K562 (cell line): ENCODE data around the gene NFYC. TPM values are rescaled to one million over a fixed set of nuclear protein-coding genes. Genes with fewer than 3 reads are reported as not detected.

Experiments used
- ATAC-seq: fragments of 200-7000 bp; cut with Tn5 transposase; 3 replicates; pipeline ENCODE4 v1.9.1; 2020; ENCODE audit warnings: moderate library complexity
- BruUV-seq: library from RNA; stranded (reverse); fragments of 400-500 nt; replicated peaks from 2 replicates; lab custom pipeline; 2021; lab: Mats Ljungman, UMichigan
- CTCF ChIA-PET: fragments of 300-600 bp; formaldehyde crosslinking; extraction: SDS; loops from one replicate; lab custom pipeline; 2021; ENCODE audit warnings: low intra/inter-chr PET ratio; lab: Yijun Ruan, JAX
- POLR2A ChIA-PET: fragments of 300-600, 350-650 bp; sonication (Branson Sonifier 250); formaldehyde crosslinking; extraction: SDS; loops from one replicate; lab custom pipeline; 2021; ENCODE audit warnings: antibody characterized with exemption, inconsistent platforms; lab: Yijun Ruan, JAX
- DNase-seq, 4 experiments: peaks; one replicate each; pipeline versions ENCODE4 v3.0.0 to v3.0.0-alpha.2; 2011 to 2018; ENCODE audit warnings: low spot score in 3 of 4, mixed read lengths in 3 of 4; ENCODE audit errors: extremely low read depth in 1 of 4
- FAIRE-seq: peaks from 2 replicates; lab custom pipeline; 2011; peaks lifted over from hg19 to GRCh38; lab: Jason Lieb, UNC
- H2AFZ ChIP-seq: 2 replicates; pipeline ENCODE4 v1.6.0; 2011; ENCODE audit warnings: low read depth, low read length, control low read depth, inconsistent platforms
- H3K27ac ChIP-seq: fragments of 200-600 bp; 3 replicates; pipeline ENCODE4 v1.8.0; 2011; ENCODE audit warnings: low read depth, mild to moderate bottlenecking, control low read depth, inconsistent platforms, low read length, moderate library complexity, mixed read lengths; ENCODE audit errors: extremely low read depth
- H3K27me3 ChIP-seq, 2 experiments: fragments of 300-600 bp in 1 of 2; 2 replicates in 1 of 2; 3 replicates in 1 of 2; pipeline versions ENCODE4 v1.6.0 to v1.8.0; 2011; ENCODE audit warnings: inconsistent platforms in 2 of 2, low read length in 2 of 2, mild to moderate bottlenecking in 1 of 2, mixed read lengths in 1 of 2, moderate library complexity in 1 of 2; ENCODE audit not compliant: control insufficient read depth in 2 of 2, insufficient read depth in 2 of 2
- H3K36me3 ChIP-seq: fragments of 300-600 bp; 3 replicates; pipeline ENCODE4 v1.8.0; 2011; ENCODE audit warnings: mild to moderate bottlenecking, low read length, inconsistent platforms; ENCODE audit not compliant: control insufficient read depth, insufficient read depth
- H3K4me1 ChIP-seq, 2 experiments: fragments of 200-600 bp in 1 of 2; replicated peaks in 1 of 2; 2 replicates in 1 of 2; 3 replicates in 1 of 2; pipeline versions ENCODE4 v1.5.1 to v1.8.0; 2011; ENCODE audit warnings: inconsistent platforms in 2 of 2, low read length in 2 of 2, mild to moderate bottlenecking in 1 of 2, mixed read lengths in 1 of 2, moderate library complexity in 1 of 2; ENCODE audit not compliant: control insufficient read depth in 2 of 2, insufficient read depth in 2 of 2
- H3K4me2 ChIP-seq: 2 replicates; pipeline ENCODE4 v1.6.1; 2011; ENCODE audit warnings: low read length, control low read depth, inconsistent platforms, mixed read lengths; ENCODE audit not compliant: insufficient read depth
- H3K4me3 ChIP-seq: fragments of 200-600 bp; sonication (generic), shearing (Covaris generic); 2 replicates; pipeline ENCODE4 v1.5.1; 2016; ENCODE audit warnings: control low read depth, inconsistent platforms
- H3K79me2 ChIP-seq: fragments of 200-600 bp; 3 replicates; pipeline ENCODE4 v1.8.0; 2011; ENCODE audit warnings: low read length, inconsistent platforms; ENCODE audit not compliant: control insufficient read depth, insufficient read depth
- H3K9ac ChIP-seq, 2 experiments: 2 replicates each; pipeline versions ENCODE4 v1.6.0 to v1.6.1; 2011; ENCODE audit warnings: low read depth in 2 of 2, low read length in 2 of 2, control low read depth in 1 of 2, inconsistent platforms in 1 of 2, mild to moderate bottlenecking in 1 of 2, mixed read lengths in 1 of 2; ENCODE audit not compliant: insufficient read depth in 1 of 2
- H3K9me1 ChIP-seq: one replicate; pipeline ENCODE4 v1.6.0; 2011; ENCODE audit warnings: inconsistent platforms, mild to moderate bottlenecking, low read length, moderate library complexity; ENCODE audit not compliant: control insufficient read depth, insufficient read depth
- H3K9me3 ChIP-seq: replicated peaks from 2 replicates; pipeline ENCODE4 v1.5.1; 2011; ENCODE audit warnings: low read depth, low read length, inconsistent platforms; ENCODE audit not compliant: control insufficient read depth, insufficient read depth
- H4K20me1 ChIP-seq: replicated peaks from 2 replicates; pipeline ENCODE4 v1.6.1; 2011; ENCODE audit warnings: low read length, inconsistent platforms, mixed read lengths; ENCODE audit not compliant: control insufficient read depth, insufficient read depth
- ADNP ChIP-seq: fragments of 200-800 bp; sonication (Bioruptor generic); IDR thresholded peaks from 2 replicates; pipeline ENCODE4 v1.6.1; 2016; ENCODE audit warnings: missing genetic modification characterization, missing compliant biosample characterization
- CHAMP1 ChIP-seq: fragments of 450-650 bp; IDR thresholded peaks from 2 replicates; pipeline ENCODE4 v1.6.1; 2016; ENCODE audit warnings: mild to moderate bottlenecking
- SAP30 ChIP-seq: fragments of 200-600 bp; sonication (generic); IDR thresholded peaks from 2 replicates; pipeline ENCODE4 v1.6.1; 2012; ENCODE audit warnings: borderline replicate concordance, low read depth, mild to moderate bottlenecking, moderate library complexity, low read length, control low read depth, inconsistent platforms; ENCODE audit not compliant: insufficient read depth, poor library complexity, severe bottlenecking
- ZBTB1 ChIP-seq: sonication (generic); formaldehyde crosslinking; IDR thresholded peaks from 2 replicates; pipeline ENCODE4 v1.8.1; 2023; ENCODE audit warnings: missing genetic modification reagents, low read depth, mild to moderate bottlenecking, borderline replicate concordance
- ZBTB49 ChIP-seq: sonication (generic); formaldehyde crosslinking; IDR thresholded peaks from 2 replicates; pipeline ENCODE4 v1.8.0; 2022; ENCODE audit warnings: missing genetic modification reagents, mild to moderate bottlenecking, borderline replicate concordance
- ZNF277 ChIP-seq: fragments of 250-450 bp; sonication (Bioruptor Pico); IDR thresholded peaks from 2 replicates; pipeline ENCODE4 v1.8.0; 2022; ENCODE audit warnings: inconsistent platforms, mild to moderate bottlenecking, moderate library complexity, borderline replicate concordance
- ZSCAN29 ChIP-seq: fragments of 450-650 bp; IDR thresholded peaks from 2 replicates; pipeline ENCODE4 v1.6.1; 2017
- WGBS: fragments of 100-300 bp; shearing (Covaris generic); methylation state at CpG from one replicate; pipeline ENCODE4 v1.1.6; 2016; ENCODE audit warnings: low coverage, mixed read lengths; ENCODE audit not compliant: insufficient coverage; ENCODE audit errors: missing lambda C conversion rate; 5-methylcytosine and 5-hydroxymethylcytosine counted together
- in situ Hi-C: fragments of 300-500 bp; cut with MboI; formaldehyde crosslinking; loops from 4 replicates; pipeline ENCODE4 v1.15.0; 2018; ENCODE audit warnings: inconsistent platforms, mixed read lengths
- intact Hi-C: fragments of 100-400 bp; cut with micrococcal nuclease; formaldehyde crosslinking; loops from 2 replicates; pipeline ENCODE4 v1.14.2; 2022
- polyA plus RNA-seq, 8 experiments: library from polyadenylated mRNA; depleted of rRNA in 4 of 8; stranded (reverse) in 5 of 8; unstranded in 3 of 8; fragments of >200 nt; fragmentation: Nextera tagmentation in 2 of 8; fragmentation: Illumina TruSeq in 1 of 8; extraction: Ambion mirVana in 2 of 8; extraction: Trizol in 1 of 8; gene quantifications; 2 replicates each; pipeline versions ENCODE4 v1.2.1 to v1.2.3, GENCODE V29; 2011 to 2014; ENCODE audit warnings: inconsistent platforms in 1 of 8, missing spikeins in 1 of 8
- total RNA-seq, 7 experiments: library from RNA; depleted of rRNA in 6 of 7; stranded (reverse); fragments of >200 nt in 6 of 7; fragmentation: Illumina TruSeq in 2 of 7; extraction: Trizol in 2 of 7; gene quantifications; 2 replicates each; pipeline versions ENCODE4 v1.2.1 to v1.2.3, GENCODE V29; 2011 to 2021; ENCODE audit warnings: low replicate concordance in 1 of 7
- TF ChIP-seq, protein P1 (sequence below), 2 experiments: fragments of 200-800 bp in 1 of 2; sonication (Bioruptor generic) in 1 of 2; sonication (generic) in 1 of 2; formaldehyde crosslinking in 1 of 2; IDR thresholded peaks in 1 of 2; conservative IDR thresholded peaks in 1 of 2; 2 replicates each; pipeline versions ENCODE4 v1.5.0 to v1.6.1; 2016 to 2020; ENCODE audit warnings: missing compliant biosample characterization in 1 of 2, missing genetic modification characterization in 1 of 2, missing genetic modification reagents in 1 of 2

Gene NFYC
- total and polyA plus RNA-seq, 9 of the 15 experiments (the other 6 are each of a cell fraction or from before 2014, with no cell fraction given) = 4.8 to 59.8 (median 41.1) TPM

DNA sequence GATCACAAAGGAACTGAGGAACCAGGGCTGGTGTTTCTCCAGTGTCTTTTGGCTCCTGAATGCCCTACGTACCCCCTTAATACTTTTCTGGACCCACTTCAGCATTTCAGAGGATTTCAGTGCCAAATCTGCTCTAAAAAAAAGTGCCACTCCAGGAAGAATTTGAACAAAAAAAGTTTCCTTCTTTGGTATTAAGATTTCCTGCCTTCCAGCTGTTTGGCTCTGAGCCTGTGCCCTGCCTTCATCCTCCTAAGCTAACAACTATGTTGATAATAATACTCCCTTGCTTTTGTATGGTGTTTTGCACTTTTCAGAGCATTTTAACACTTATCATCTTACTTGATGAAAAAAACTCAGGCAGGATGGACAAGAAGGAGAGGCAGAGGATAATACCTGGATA, 15.0 kb upstream of the NFYC start:
- Histone ChIP-seq H3K4me1 (no peaks in the 10 kb centered on the region), H3K36me3 (no peaks in the 10 kb centered on the region), H3K79me2 (no peaks in the 10 kb centered on the region), H2AFZ (no peak overlapping the region), H4K20me1 (no peaks in the 10 kb centered on the region), H3K9me1 (no peaks in the 10 kb centered on the region), H3K4me2 (no peak overlapping the region), H3K27ac (no peak overlapping the region), H3K27me3 (peaks cover 0 to 5% of the 10 kb centered on the region in 2 experiments; a peak in 1 of 5 replicates), H3K9me3 (no peaks in the 10 kb centered on the region), H3K4me3 (no peak overlapping the region), H3K9ac (no peak overlapping the region)
- TF ChIP-seq ADNP (tag) = no peak
- TF ChIP-seq, protein P1, sequence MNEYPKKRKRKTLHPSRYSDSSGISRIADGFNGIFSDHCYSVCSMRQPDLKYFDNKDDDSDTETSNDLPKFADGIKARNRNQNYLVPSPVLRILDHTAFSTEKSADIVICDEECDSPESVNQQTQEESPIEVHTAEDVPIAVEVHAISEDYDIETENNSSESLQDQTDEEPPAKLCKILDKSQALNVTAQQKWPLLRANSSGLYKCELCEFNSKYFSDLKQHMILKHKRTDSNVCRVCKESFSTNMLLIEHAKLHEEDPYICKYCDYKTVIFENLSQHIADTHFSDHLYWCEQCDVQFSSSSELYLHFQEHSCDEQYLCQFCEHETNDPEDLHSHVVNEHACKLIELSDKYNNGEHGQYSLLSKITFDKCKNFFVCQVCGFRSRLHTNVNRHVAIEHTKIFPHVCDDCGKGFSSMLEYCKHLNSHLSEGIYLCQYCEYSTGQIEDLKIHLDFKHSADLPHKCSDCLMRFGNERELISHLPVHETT (CRISPR knock-in tag; conservative IDR thresholded peaks at IDR 0.05 in 1 of 2, IDR thresholded peaks at IDR 0.05 in 1 of 2) = no peak
- TF ChIP-seq ZNF277 (CRISPR knock-in tag) = no peak
- no peak for TF ChIP-seq ZSCAN29
- TF ChIP-seq ZBTB1 (CRISPR knock-in tag) = no peak
- no peak for TF ChIP-seq CHAMP1
- no peak for TF ChIP-seq ZBTB49
- TF ChIP-seq SAP30 = no peak
- ATAC-seq (no peak), FAIRE-seq (no peak), DNase-seq (no peak)
- WGBS = 0% methylated on average over 1 of the region's 1 CpG
- CTCF ChIA-PET = interaction anchor here (0.8 kb wide), 1 partner anchor 85 kb away, joined by 3 read pairs; no protein-coding TSS in a partner anchor
- in situ Hi-C loops (no loop called here), intact Hi-C loops (no loop called here)
- no TSS peak for BruUV-seq
- POLR2A ChIA-PET = interaction anchor here (0.6 to 4.4 kb wide), 3 partner anchors 14 to 24 kb away, joined by 5 to 28 read pairs (median 27); partner anchors contain the start of gene NFYC
